G401 (cell line): Measurements from ENCODE around the gene TGFBRAP1. TPM values are rescaled to one million over a fixed set of nuclear protein-coding genes. Genes with fewer than 3 reads are reported as not detected.
A peak's percentile ranks its signal among the peaks of the same experiment; 100 is the strongest.
"Not testable (repeated sequence)": the region's sequence is repeated elsewhere in the genome, so short reads cannot be mapped to it uniquely, and the experiment has no call there.

ENCODE experiments used
- DNase-seq: peaks from one replicate; pipeline ENCODE4 v3.0.0-alpha.2; 2015; ENCODE audit warnings: low spot score
- in situ Hi-C: cut with HindIII; loops from 2 replicates; pipeline ENCODE4 v1.10.0; 2016; ENCODE audit warnings: low sequenced_read_pairs, mixed read lengths
- total RNA-seq: library from RNA; depleted of rRNA; stranded (reverse); fragments of >200 nt; shearing (Covaris generic); gene quantifications from 2 replicates; pipeline ENCODE4 v1.2.3, GENCODE V29; 2014

TGFBRAP1 gene
- total RNA-seq, 1 experiment from 2014 or later = 30.4 TPM

GRCh38 chr2:105361102-105361889 is 31.8 kb upstream of the TGFBRAP1 start:
- in situ Hi-C loops = loop anchor here (5.0 kb wide), 1 partner anchor 41 kb away; no protein-coding TSS in a partner anchor

GRCh38 chr2:105358593-105358992 is 29.1 kb upstream of the TGFBRAP1 start:
- DNase-seq = no peak
- in situ Hi-C loops = no loop called here

More at GRCh38 chr2:105361102-105361889, 31.8 kb upstream of the TGFBRAP1 start:
- DNase-seq = no peak

- in situ Hi-C loops = no loop called here
- DNase-seq = no peak
Measured at GRCh38 chr2:105357122-105357521, 27.6 kb upstream of the TGFBRAP1 start.

- peak; percentile 48 for DNase-seq
- in situ Hi-C loops = no loop called here
Measured at GRCh38 chr2:105344704-105345345, 15.3 kb upstream of the TGFBRAP1 start.

- in situ Hi-C loops = no loop called here
Measured at GRCh38 chr2:105339414-105339813, 9.9 kb upstream of the TGFBRAP1 start.

GRCh38 chr2:105338020-105338385 is 8.5 kb upstream of the TGFBRAP1 start:
- no peak for DNase-seq
- in situ Hi-C loops = no loop called here

More at GRCh38 chr2:105339414-105339813, 9.9 kb upstream of the TGFBRAP1 start:
- DNase-seq = no peak

- peak; percentile 86 for DNase-seq
- in situ Hi-C loops = no loop called here
Measured at GRCh38 chr2:105337122-105338019, 7.8 kb upstream of the TGFBRAP1 start, which contains the start of gene C2orf49. Gene C2orf49, plus strand, starts transcription at chr2:105337540. Its CDS starts 48 bp downstream, at chr2:105337588.

GRCh38 chr2:105336786-105337121 is 7.2 kb upstream of the TGFBRAP1 start:
- DNase-seq = no peak
- in situ Hi-C loops = no loop called here

GRCh38 chr2:105335469-105335868 is 5.9 kb upstream of the TGFBRAP1 start:
- in situ Hi-C loops = no loop called here

GRCh38 chr2:105334211-105334610 is 4.7 kb upstream of the TGFBRAP1 start:
- in situ Hi-C loops = no loop called here
- DNase-seq = no peak

More at GRCh38 chr2:105335469-105335868, 5.9 kb upstream of the TGFBRAP1 start:
- no peak for DNase-seq

- DNase-seq = no peak
Measured at GRCh38 chr2:105330681-105331375, 1.3 kb upstream of the TGFBRAP1 start.

GRCh38 chr2:105329197-105329554 is 359 bp downstream of the TGFBRAP1 start:
- in situ Hi-C loops = no loop called here
- DNase-seq = no peak

More at GRCh38 chr2:105330681-105331375, 1.3 kb upstream of the TGFBRAP1 start:
- in situ Hi-C loops = no loop called here

- peak; percentile 60 for DNase-seq
- in situ Hi-C loops = no loop called here
Measured at GRCh38 chr2:105328281-105329196, 996 bp downstream of the TGFBRAP1 start.

- in situ Hi-C loops = no loop called here
- DNase-seq = no peak
Measured at GRCh38 chr2:105327690-105328089, 1.8 kb downstream of the TGFBRAP1 start.

- in situ Hi-C loops, DNase-seq: not testable (repeated sequence)
Measured at GRCh38 chr2:105327271-105327670, 2.3 kb downstream of the TGFBRAP1 start.

GRCh38 chr2:105325389-105325963 is 4.1 kb downstream of the TGFBRAP1 start:
- DNase-seq = no peak
- in situ Hi-C loops = no loop called here

GRCh38 chr2:105324732-105325131 is 4.8 kb downstream of the TGFBRAP1 start:
- in situ Hi-C loops = no loop called here
- no peak for DNase-seq

- in situ Hi-C loops = no loop called here
- DNase-seq = no peak
Measured at GRCh38 chr2:105324101-105324500, 5.4 kb downstream of the TGFBRAP1 start.
